ENCODE measurements around the gene CEBPA. TPM values are rescaled to one million over a fixed set of nuclear protein-coding genes. Genes with fewer than 3 reads are reported as not detected.

CEBPA gene
- total and polyA plus RNA-seq, 7 donors: 2.9 to 64.3 (median 16.1) TPM

- TF ChIP-seq CTCF (IDR thresholded peaks at IDR 0.05) (no peak), EP300 (IDR thresholded peaks at IDR 0.05) (no peak), POLR2A (IDR thresholded peaks at IDR 0.05) (no peak), POLR2AphosphoS5 (IDR thresholded peaks at IDR 0.05) (no peak)
- Histone ChIP-seq H3K36me3 (no peaks in the 10 kb centered on the region), H3K27ac (no peak overlapping the region), H3K4me1 (no peaks in the 10 kb centered on the region), H3K4me3 (no peak overlapping the region), H3K9me3 (no peaks in the 10 kb centered on the region), H3K27me3 (peaks cover 0 to 31% (median 8%) of the 10 kb centered on the region in 3 donors)
- no peak for DNase-seq
- WGBS, 2 donors: 89 to 93% methylated on average over 4 of the region's 4 CpGs
- intact Hi-C loops (cut with DNase I): no loop called here
Measured at GRCh38 chr19:33252418-33252962, 49.8 kb downstream of the CEBPA start.

GRCh38 chr19:33251526-33252090, 50.7 kb downstream of the CEBPA start:
- intact Hi-C loops (cut with DNase I): no loop called here
- WGBS, 2 donors: 81 to 86% methylated on average over 17 of the region's 17 CpGs
- no peak for DNase-seq
- TF ChIP-seq POLR2A (IDR thresholded peaks at IDR 0.05) (no peak), POLR2AphosphoS5 (IDR thresholded peaks at IDR 0.05) (no peak), EP300 (IDR thresholded peaks at IDR 0.05) (no peak), CTCF (IDR thresholded peaks at IDR 0.05) (no peak)
- Histone ChIP-seq H3K4me1 (no peaks in the 10 kb centered on the region), H3K36me3 (no peaks in the 10 kb centered on the region), H3K9me3 (no peaks in the 10 kb centered on the region), H3K4me3 (no peak overlapping the region), H3K27me3 (peaks cover 0 to 31% (median 8%) of the 10 kb centered on the region in 3 donors), H3K27ac (no peak overlapping the region)

GRCh38 chr19:33251076-33251475, 51.3 kb downstream of the CEBPA start:
- H3K4me3 ChIP-seq: no peak overlapping the region
- no peak overlapping the region for H3K27ac ChIP-seq
- peaks cover 0 to 31% (median 8%) of the 10 kb centered on the region in 3 donors for H3K27me3 ChIP-seq
- H3K4me1 ChIP-seq: no peaks in the 10 kb centered on the region
- intact Hi-C loops (cut with DNase I): no loop called here
- no peak for TF ChIP-seq POLR2AphosphoS5 (IDR thresholded peaks at IDR 0.05)
- no peak for TF ChIP-seq CTCF (IDR thresholded peaks at IDR 0.05)
- no peak for TF ChIP-seq POLR2A (IDR thresholded peaks at IDR 0.05)
- TF ChIP-seq EP300 (IDR thresholded peaks at IDR 0.05): no peak
- WGBS, 2 donors: 66 to 78% methylated on average over 12 of the region's 12 CpGs
- no peaks in the 10 kb centered on the region for H3K36me3 ChIP-seq
- no peaks in the 10 kb centered on the region for H3K9me3 ChIP-seq
- DNase-seq: no peak

- Histone ChIP-seq H3K4me1 (no peaks in the 10 kb centered on the region), H3K4me3 (no peak overlapping the region), H3K36me3 (no peaks in the 10 kb centered on the region), H3K9me3 (peaks cover 0 to 2% (median 0%) of the 10 kb centered on the region in 4 donors), H3K27me3 (peaks cover 0 to 31% (median 8%) of the 10 kb centered on the region in 3 donors), H3K27ac (no peak overlapping the region)
- TF ChIP-seq EP300 (IDR thresholded peaks at IDR 0.05) (no peak), POLR2AphosphoS5 (IDR thresholded peaks at IDR 0.05) (no peak), POLR2A (IDR thresholded peaks at IDR 0.05) (no peak), CTCF (IDR thresholded peaks at IDR 0.05) (no peak)
- intact Hi-C loops (cut with DNase I): no loop called here
- DNase-seq: no peak
- 92 to 96% methylated on average over 1 of the region's 1 CpG for WGBS, 2 donors
Measured at GRCh38 chr19:33250500-33250899, 51.8 kb downstream of the CEBPA start.

Other genes with a start within 250 kb of the CEBPA start
- 1 to 10 TPM; 1.7 to 3.2 (median 2.4) TPM for gene RHPN2, start 237.6 kb downstream of the CEBPA start, total RNA-seq
- 10 to 100 TPM; 28.8 to 84.8 (median 30.1) TPM for gene RHPN2, start 237.6 kb downstream of the CEBPA start, polyA plus RNA-seq
- 1 to 10 TPM; 5.3 to 10.0 (median 7.4) TPM for gene GPATCH1, start 221.4 kb downstream of the CEBPA start, total RNA-seq
- gene GPATCH1, start 221.4 kb downstream of the CEBPA start, polyA plus RNA-seq: 1 to 10 TPM; 5.4 to 7.2 (median 5.8) TPM
- not detected for gene WDR88, start 170.4 kb downstream of the CEBPA start, total RNA-seq
- not detected for gene WDR88, start 170.4 kb downstream of the CEBPA start, polyA plus RNA-seq
- gene LRP3, start 108.2 kb downstream of the CEBPA start, total RNA-seq: 10 to 100 TPM; 17.1 to 31.5 (median 21.8) TPM
- 10 to 100 TPM in 1 of 3 donors, 1 to 10 TPM in 2; 3.9 to 10.3 (median 9.6) TPM for gene LRP3, start 108.2 kb downstream of the CEBPA start, polyA plus RNA-seq
- 1 to 10 TPM in 1 of 4 donors, under 1 TPM in 1, not detected in 2; 0.27 to 1.1 TPM for gene SLC7A10, start 76.7 kb downstream of the CEBPA start, total RNA-seq
- 1 to 10 TPM in 1 of 3 donors, not detected in 2; 1.4 TPM for gene SLC7A10, start 76.7 kb downstream of the CEBPA start, polyA plus RNA-seq
- 10 to 100 TPM; 18.6 to 27.8 (median 23.0) TPM for gene CEBPG, start 71.2 kb upstream of the CEBPA start, total RNA-seq
- gene CEBPG, start 71.2 kb upstream of the CEBPA start, polyA plus RNA-seq: 10 to 100 TPM; 44.2 to 84.6 (median 64.9) TPM
- gene PEPD, start 219.3 kb upstream of the CEBPA start, total RNA-seq: 10 to 100 TPM; 61.5 to 69.0 (median 64.9) TPM
- 100 to 1,000 TPM in 1 of 3 donors, 10 to 100 TPM in 2; 50.0 to 187 (median 79.3) TPM for gene PEPD, start 219.3 kb upstream of the CEBPA start, polyA plus RNA-seq